AG04450 (cell line): Measurements from ENCODE around the gene ALDOB. TPM values are rescaled to one million over a fixed set of nuclear protein-coding genes. Genes with fewer than 3 reads are reported as not detected.

ENCODE experiments used
- CTCF ChIA-PET: fragments of 300-600, 350-600 bp; formaldehyde crosslinking; extraction: SDS; loops from one replicate; lab custom pipeline; 2022; ENCODE audit warnings: antibody characterized with exemption, inconsistent platforms; lab: Charles Lee
- POLR2A ChIA-PET: fragments of 350-600 bp; formaldehyde crosslinking; extraction: SDS; loops from one replicate; lab custom pipeline; 2021; ENCODE audit warnings: antibody characterized with exemption, inconsistent platforms; lab: Yijun Ruan, JAX
- DNase-seq: peaks from one replicate; pipeline ENCODE4 v3.0.0-alpha.2; 2011; ENCODE audit warnings: low read depth, low spot score
- H3K27ac ChIP-seq: one replicate; pipeline ENCODE4 v1.5.1; 2012; ENCODE audit warnings: low read depth, low read length, control low read depth
- H3K27me3 ChIP-seq: one replicate; pipeline ENCODE4 v1.6.0; 2012; ENCODE audit warnings: low read length; ENCODE audit not compliant: control insufficient read depth, insufficient read depth
- H3K4me3 ChIP-seq: 2 replicates; pipeline ENCODE4 v1.5.1; 2011; ENCODE audit warnings: mild to moderate bottlenecking, low read depth, low read length, control low read depth
- H3K9me3 ChIP-seq: 2 replicates; pipeline ENCODE4 v1.5.1; 2012; ENCODE audit warnings: low read length; ENCODE audit not compliant: control insufficient read depth, insufficient read depth
- CTCF ChIP-seq: IDR thresholded peaks from 2 replicates; pipeline ENCODE4 v1.5.1; 2011; ENCODE audit warnings: low read depth, low read length, control low read depth, inconsistent platforms
- polyA plus RNA-seq: library from polyadenylated mRNA; depleted of rRNA; stranded (reverse); fragments of >200 nt; gene quantifications from 2 replicates; pipeline ENCODE4 v1.2.3, GENCODE V29; 2011

The ALDOB gene
- polyA plus RNA-seq, 1 experiment: not detected

GRCh38 chr9:101448680-101449070 lies 13.1 kb upstream of the ALDOB start:
- H3K4me3 ChIP-seq: no peak overlapping the region
- no peak overlapping the region for H3K27ac ChIP-seq
- TF ChIP-seq CTCF: no peak
- H3K27me3 ChIP-seq: no peaks in the 10 kb centered on the region
- ChIA-PET CTCF (interaction anchor here (0.6 to 3.7 kb wide), 34 partner anchors 11 to 178 kb away, joined by 3 to 52 read pairs (median 6); partner anchors contain the start of gene RNF20), POLR2A (interaction anchor here (1.3 kb wide), 1 partner anchor 50 kb away, joined by 4 read pairs; the partner anchor contains the start of genes MRPL50 and ZNF189)
- no peak for DNase-seq
- H3K9me3 ChIP-seq: no peaks in the 10 kb centered on the region; the same call in 1 of the 2 replicates

- Histone ChIP-seq H3K27me3 (peaks cover 4% of the 10 kb centered on the region), H3K9me3 (no peaks in the 10 kb centered on the region; the same call in 1 of the 2 replicates), H3K4me3 (no peak overlapping the region), H3K27ac (no peak overlapping the region)
- ChIA-PET CTCF (interaction anchor here (1.4 to 1.6 kb wide), 2 partner anchors 13 to 121 kb away, joined by 6 to 19 read pairs; no protein-coding TSS in a partner anchor), POLR2A (no interaction called here)
- TF ChIP-seq CTCF: no peak
- no peak for DNase-seq
Observed at GRCh38 chr9:101446732-101447131, 11.2 kb upstream of the ALDOB start.

- ChIA-PET CTCF (interaction anchor here (1.2 to 1.6 kb wide), 3 partner anchors 15 to 122 kb away, joined by 3 to 19 read pairs (median 6); no protein-coding TSS in a partner anchor), POLR2A (no interaction called here)
- no peak for DNase-seq
- peaks cover 4% of the 10 kb centered on the region for H3K27me3 ChIP-seq
- H3K9me3 ChIP-seq: no peaks in the 10 kb centered on the region; the same call in 1 of the 2 replicates
- no peak for TF ChIP-seq CTCF
- peak overlapping the region; percentile 27 for H3K4me3 ChIP-seq
- no peak overlapping the region for H3K27ac ChIP-seq
Observed at GRCh38 chr9:101445353-101446029, 9.9 kb upstream of the ALDOB start.

GRCh38 chr9:101443364-101443771 lies 7.8 kb upstream of the ALDOB start:
- Histone ChIP-seq H3K9me3 (no peaks in the 10 kb centered on the region; the same call in 1 of the 2 replicates), H3K27ac (no peak overlapping the region), H3K27me3 (peaks cover 4% of the 10 kb centered on the region), H3K4me3 (no peak overlapping the region)
- POLR2A ChIA-PET: no interaction called here
- no peak for DNase-seq
- TF ChIP-seq CTCF: no peak
- CTCF ChIA-PET: interaction anchor here (0.7 to 1.4 kb wide), 2 partner anchors 15 to 18 kb away, joined by 3 to 4 read pairs; no protein-coding TSS in a partner anchor

GRCh38 chr9:101442736-101443135 lies 7.2 kb upstream of the ALDOB start:
- no peak for TF ChIP-seq CTCF
- CTCF ChIA-PET: interaction anchor here (0.7 to 1.4 kb wide), 2 partner anchors 16 to 19 kb away, joined by 3 to 4 read pairs; no protein-coding TSS in a partner anchor
- Histone ChIP-seq H3K9me3 (no peaks in the 10 kb centered on the region; the same call in 1 of the 2 replicates), H3K27me3 (peaks cover 4% of the 10 kb centered on the region), H3K4me3 (no peak overlapping the region), H3K27ac (no peak overlapping the region)
- POLR2A ChIA-PET: no interaction called here
- DNase-seq: no peak
